Measurements from ENCODE around the gene UBXN1. TPM values are rescaled to one million over a fixed set of nuclear protein-coding genes. Genes with fewer than 3 reads are reported as not detected.

Gene UBXN1
- polyA plus RNA-seq, 2 of the 4 experiments (the other 2 are of a cell fraction), result 117 to 120 TPM

DNA sequence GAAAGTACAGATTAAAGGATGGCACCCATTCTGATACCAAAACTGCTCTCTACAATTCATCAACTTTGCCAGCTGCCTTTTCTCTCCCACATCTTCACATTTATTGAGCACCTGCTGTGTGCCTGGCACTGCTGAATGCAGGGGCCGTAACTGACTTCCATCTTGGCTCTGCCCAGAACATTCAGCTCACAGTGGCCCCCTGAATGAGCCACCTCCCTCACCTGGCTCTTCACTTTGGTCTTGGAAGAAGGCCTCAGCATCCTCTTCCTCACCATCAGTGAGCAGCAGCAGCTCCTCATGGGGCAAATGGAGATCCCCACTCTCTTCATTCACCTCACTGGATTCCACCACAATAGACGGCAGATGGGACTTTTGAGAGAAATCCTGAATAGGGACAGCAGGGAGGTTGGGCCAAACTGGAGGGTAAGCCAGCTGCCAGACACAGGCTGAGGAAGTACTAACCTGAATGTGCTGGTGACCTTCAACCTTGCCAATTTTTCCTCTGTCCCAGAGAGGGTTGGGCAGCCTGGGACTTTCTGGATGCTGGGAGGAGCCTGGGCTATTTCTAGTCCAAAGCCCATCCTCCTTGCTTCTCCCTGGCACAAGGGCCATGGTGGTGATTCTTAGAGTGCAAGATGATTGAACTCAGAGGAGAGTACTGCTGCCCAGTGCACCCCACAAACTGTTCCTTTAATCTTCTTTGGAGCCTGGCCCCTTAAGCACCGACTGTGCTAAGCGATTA lies 9.3 kb downstream of the UBXN1 start:
- TF ChIP-seq CEBPB (IDR thresholded peaks at IDR 0.05) (no peak), KDM1A (IDR thresholded peaks at IDR 0.05; ENCODE audit: low read depth) (no peak), EP300 (IDR thresholded peaks at IDR 0.05) (no peak), NPAS2 (CRISPR knock-in tag; IDR thresholded peaks at IDR 0.05; ENCODE audit: borderline replicate concordance) (no peak), MAZ (IDR thresholded peaks at IDR 0.05; ENCODE audit: borderline replicate concordance, low read depth, low read length) (no peak), REST (IDR thresholded peaks at IDR 0.05) (no peak), RAD21 (conservative IDR thresholded peaks at IDR 0.05 in 1 of 2, IDR thresholded peaks at IDR 0.05 in 1 of 2) (no peak), SMC3 (IDR thresholded peaks at IDR 0.05) (no peak)
- TF ChIP-seq, protein P1, sequence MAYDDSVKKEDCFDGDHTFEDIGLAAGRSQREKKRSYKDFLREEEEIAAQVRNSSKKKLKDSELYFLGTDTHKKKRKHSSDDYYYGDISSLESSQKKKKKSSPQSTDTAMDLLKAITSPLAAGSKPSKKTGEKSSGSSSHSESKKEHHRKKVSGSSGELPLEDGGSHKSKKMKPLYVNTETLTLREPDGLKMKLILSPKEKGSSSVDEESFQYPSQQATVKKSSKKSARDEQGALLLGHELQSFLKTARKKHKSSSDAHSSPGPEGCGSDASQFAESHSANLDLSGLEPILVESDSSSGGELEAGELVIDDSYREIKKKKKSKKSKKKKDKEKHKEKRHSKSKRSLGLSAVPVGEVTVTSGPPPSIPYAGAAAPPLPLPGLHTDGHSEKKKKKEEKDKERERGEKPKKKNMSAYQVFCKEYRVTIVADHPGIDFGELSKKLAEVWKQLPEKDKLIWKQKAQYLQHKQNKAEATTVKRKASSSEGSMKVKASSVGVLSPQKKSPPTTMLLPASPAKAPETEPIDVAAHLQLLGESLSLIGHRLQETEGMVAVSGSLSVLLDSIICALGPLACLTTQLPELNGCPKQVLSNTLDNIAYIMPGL (CRISPR knock-in tag; IDR thresholded peaks at IDR 0.05; ENCODE audit: borderline replicate concordance), result no peak
- no peak for FAIRE-seq
- ChIA-PET POLR2A (interaction anchor here (0.7 to 3.3 kb wide), 4 partner anchors 16 to 58 kb away, joined by 3 to 34 read pairs (median 4); partner anchors contain the start of genes HNRNPUL2, INTS5 and TTC9C), CTCF (interaction anchor here (0.8 to 9.0 kb wide), 7 partner anchors 11 to 275 kb away, joined by 3 to 72 read pairs (median 3); partner anchors contain the start of genes HNRNPUL2 and LRRN4CL)
- H3K4me1 ChIP-seq, result peaks cover 36% of the 10 kb centered on the region
- peak in 1 of 2 experiments; percentile 5; a peak in 2 of 6 replicates for ATAC-seq
- H3K9me3 ChIP-seq, result no peaks in the 10 kb centered on the region
- H3K4me2 ChIP-seq, result peak overlapping the region; percentile 64; the same call in 2 of the 3 replicates
- peak in 1 of 2 experiments; percentile 56 for DNase-seq (ENCODE audit: low read depth in 1 of 2, low spot score in 1 of 2)
- 77% methylated on average over 4 of the region's 4 CpGs for WGBS (ENCODE audit: missing lambda C conversion rate)
- no peak overlapping the region for H3K4me3 ChIP-seq
- H3K27ac ChIP-seq, result peak overlapping the region in 1 of 2 experiments; percentile 11; a peak in 2 of 6 replicates

GRCh38 chr11:62667460-62667859 lies 11.4 kb downstream of the UBXN1 start:
- Histone ChIP-seq H3K9me3 (no peaks in the 10 kb centered on the region), H3K4me3 (no peak overlapping the region), H3K4me1 (peaks cover 32% of the 10 kb centered on the region), H3K4me2 (peak overlapping the region; percentile 78), H3K27ac (peak overlapping the region; percentile 93 to 96; a peak in 4 of 6 replicates)
- ATAC-seq, result no peak
- no peak for FAIRE-seq
- no peak for DNase-seq (ENCODE audit: low read depth in 1 of 2, low spot score in 1 of 2)
- TF ChIP-seq GATA3 (IDR thresholded peaks at IDR 0.05; ENCODE audit: borderline replicate concordance) (peak; percentile 15; the same call in 1 of the 2 replicates), POLR2A (IDR thresholded peaks at IDR 0.05; ENCODE audit: low read length) (peak; percentile 4; the same call in 1 of the 2 replicates), ATOH8 (CRISPR knock-in tag; IDR thresholded peaks at IDR 0.05; ENCODE audit: low read depth) (no peak), ZC3H11A (IDR thresholded peaks at IDR 0.05) (no peak)
- TF ChIP-seq, protein P2, sequence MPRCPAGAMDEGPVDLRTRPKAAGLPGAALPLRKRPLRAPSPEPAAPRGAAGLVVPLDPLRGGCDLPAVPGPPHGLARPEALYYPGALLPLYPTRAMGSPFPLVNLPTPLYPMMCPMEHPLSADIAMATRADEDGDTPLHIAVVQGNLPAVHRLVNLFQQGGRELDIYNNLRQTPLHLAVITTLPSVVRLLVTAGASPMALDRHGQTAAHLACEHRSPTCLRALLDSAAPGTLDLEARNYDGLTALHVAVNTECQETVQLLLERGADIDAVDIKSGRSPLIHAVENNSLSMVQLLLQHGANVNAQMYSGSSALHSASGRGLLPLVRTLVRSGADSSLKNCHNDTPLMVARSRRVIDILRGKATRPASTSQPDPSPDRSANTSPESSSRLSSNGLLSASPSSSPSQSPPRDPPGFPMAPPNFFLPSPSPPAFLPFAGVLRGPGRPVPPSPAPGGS (IDR thresholded peaks at IDR 0.05), result 0 out of 3 replicates have a peak, but pooled peaks have one; percentile 46
- CTCF ChIA-PET, result interaction anchor here (0.5 to 6.5 kb wide), 10 partner anchors 9 to 65 kb away, joined by 3 to 30 read pairs (median 4); partner anchors contain the start of gene LRRN4CL
- 86% methylated on average over 2 of the region's 2 CpGs for WGBS (ENCODE audit: missing lambda C conversion rate)
- POLR2A ChIA-PET, result interaction anchor here (0.7 to 5.5 kb wide), 9 partner anchors 8 to 174 kb away, joined by 3 to 91 read pairs (median 5); partner anchors contain the start of genes HNRNPUL2, INTS5, TTC9C and TUT1

All from A549 (cell line).